ENCODE results near the gene CLCN5. TPM values are rescaled to one million over a fixed set of nuclear protein-coding genes. Genes with fewer than 3 reads are reported as not detected.

CLCN5 gene
- total RNA-seq, 1 experiment from 2014 or later = 23.6 TPM

DNA sequence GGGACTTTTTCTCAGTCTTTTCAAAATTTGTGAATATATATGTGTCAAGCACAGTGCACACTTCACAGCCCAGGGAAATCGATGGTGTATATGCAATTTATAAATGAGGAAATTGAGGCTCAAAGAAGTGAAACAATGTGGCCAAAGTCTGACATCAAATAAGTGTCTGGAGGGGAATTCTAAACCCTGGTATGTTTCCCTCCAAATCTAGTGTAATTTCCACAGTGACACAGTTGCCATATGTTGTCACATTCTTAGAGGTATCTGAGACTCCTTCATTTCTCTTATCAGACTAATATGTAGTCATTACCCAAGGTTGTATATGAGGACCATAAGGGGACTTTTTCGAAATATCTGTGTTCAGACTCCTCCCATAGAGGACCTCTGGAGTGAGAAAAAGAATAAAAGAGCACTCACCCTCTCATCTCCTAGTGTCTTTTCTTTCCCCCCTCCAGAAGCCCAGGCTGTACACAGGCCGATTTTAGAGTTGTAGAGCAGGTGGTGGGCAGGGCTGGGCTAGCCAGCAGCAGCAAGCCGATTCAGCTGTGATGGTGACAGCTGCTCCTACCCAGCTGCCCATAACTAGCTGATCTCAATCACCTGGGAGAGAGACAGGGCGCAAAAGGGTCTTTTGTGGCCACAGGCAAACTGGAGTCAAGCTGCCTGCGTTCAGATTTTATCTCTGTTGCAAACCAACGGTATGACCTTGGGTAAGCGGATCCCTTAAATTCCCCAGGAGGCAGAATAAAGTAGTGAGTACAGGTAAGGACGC lies 55.1 kb downstream of the CLCN5 start:
- intact Hi-C loops (cut with micrococcal nuclease; ENCODE audit: unreplicated experiment) (no loop called here), in situ Hi-C loops (cut with HindIII; ENCODE audit: low pct_unique_long_range_greater_than_20kb, low sequenced_read_pairs) (no loop called here)
- Histone ChIP-seq H3K4me3 (ENCODE audit: low read depth in 2 of 2, low read length in 2 of 2) (no peak overlapping the region), H3K36me3 (ENCODE audit: control insufficient read depth, insufficient read depth, low read length) (no peaks in the 10 kb centered on the region), H3K4me1 (ENCODE audit: control insufficient read depth, insufficient read depth, low read length) (no peaks in the 10 kb centered on the region), H3K27me3 (ENCODE audit: control insufficient read depth, insufficient read depth, low read length) (no peaks in the 10 kb centered on the region), H3K9me3 (ENCODE audit: control insufficient read depth, insufficient read depth, low read depth, low read length) (no peaks in the 10 kb centered on the region), H3K27ac (ENCODE audit: low read length) (no peak overlapping the region)
- ATAC-seq = no peak
- ChIA-PET CTCF (no interaction called here), POLR2A (no interaction called here)
- DNase-seq (ENCODE audit: low read depth, low spot score) = no peak
- TF ChIP-seq, protein P1, sequence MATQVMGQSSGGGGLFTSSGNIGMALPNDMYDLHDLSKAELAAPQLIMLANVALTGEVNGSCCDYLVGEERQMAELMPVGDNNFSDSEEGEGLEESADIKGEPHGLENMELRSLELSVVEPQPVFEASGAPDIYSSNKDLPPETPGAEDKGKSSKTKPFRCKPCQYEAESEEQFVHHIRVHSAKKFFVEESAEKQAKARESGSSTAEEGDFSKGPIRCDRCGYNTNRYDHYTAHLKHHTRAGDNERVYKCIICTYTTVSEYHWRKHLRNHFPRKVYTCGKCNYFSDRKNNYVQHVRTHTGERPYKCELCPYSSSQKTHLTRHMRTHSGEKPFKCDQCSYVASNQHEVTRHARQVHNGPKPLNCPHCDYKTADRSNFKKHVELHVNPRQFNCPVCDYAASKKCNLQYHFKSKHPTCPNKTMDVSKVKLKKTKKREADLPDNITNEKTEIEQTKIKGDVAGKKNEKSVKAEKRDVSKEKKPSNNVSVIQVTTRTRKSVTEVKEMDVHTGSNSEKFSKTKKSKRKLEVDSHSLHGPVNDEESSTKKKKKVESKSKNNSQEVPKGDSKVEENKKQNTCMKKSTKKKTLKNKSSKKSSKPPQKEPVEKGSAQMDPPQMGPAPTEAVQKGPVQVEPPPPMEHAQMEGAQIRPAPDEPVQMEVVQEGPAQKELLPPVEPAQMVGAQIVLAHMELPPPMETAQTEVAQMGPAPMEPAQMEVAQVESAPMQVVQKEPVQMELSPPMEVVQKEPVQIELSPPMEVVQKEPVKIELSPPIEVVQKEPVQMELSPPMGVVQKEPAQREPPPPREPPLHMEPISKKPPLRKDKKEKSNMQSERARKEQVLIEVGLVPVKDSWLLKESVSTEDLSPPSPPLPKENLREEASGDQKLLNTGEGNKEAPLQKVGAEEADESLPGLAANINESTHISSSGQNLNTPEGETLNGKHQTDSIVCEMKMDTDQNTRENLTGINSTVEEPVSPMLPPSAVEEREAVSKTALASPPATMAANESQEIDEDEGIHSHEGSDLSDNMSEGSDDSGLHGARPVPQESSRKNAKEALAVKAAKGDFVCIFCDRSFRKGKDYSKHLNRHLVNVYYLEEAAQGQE (IDR thresholded peaks at IDR 0.05; ENCODE audit: insufficient read depth in 1 of 2, low read depth in 2 of 2, low read length in 1 of 2) = no peak
- TF ChIP-seq, protein P2, sequence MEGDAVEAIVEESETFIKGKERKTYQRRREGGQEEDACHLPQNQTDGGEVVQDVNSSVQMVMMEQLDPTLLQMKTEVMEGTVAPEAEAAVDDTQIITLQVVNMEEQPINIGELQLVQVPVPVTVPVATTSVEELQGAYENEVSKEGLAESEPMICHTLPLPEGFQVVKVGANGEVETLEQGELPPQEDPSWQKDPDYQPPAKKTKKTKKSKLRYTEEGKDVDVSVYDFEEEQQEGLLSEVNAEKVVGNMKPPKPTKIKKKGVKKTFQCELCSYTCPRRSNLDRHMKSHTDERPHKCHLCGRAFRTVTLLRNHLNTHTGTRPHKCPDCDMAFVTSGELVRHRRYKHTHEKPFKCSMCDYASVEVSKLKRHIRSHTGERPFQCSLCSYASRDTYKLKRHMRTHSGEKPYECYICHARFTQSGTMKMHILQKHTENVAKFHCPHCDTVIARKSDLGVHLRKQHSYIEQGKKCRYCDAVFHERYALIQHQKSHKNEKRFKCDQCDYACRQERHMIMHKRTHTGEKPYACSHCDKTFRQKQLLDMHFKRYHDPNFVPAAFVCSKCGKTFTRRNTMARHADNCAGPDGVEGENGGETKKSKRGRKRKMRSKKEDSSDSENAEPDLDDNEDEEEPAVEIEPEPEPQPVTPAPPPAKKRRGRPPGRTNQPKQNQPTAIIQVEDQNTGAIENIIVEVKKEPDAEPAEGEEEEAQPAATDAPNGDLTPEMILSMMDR (IDR thresholded peaks at IDR 0.05) = no peak
- no peak for TF ChIP-seq SIN3A (IDR thresholded peaks at IDR 0.05; ENCODE audit: borderline replicate concordance, insufficient read depth, low read depth, low read length)
- no peak for TF ChIP-seq POLR2AphosphoS5 (IDR thresholded peaks at IDR 0.05; ENCODE audit: low read depth, low read length)
- TF ChIP-seq TCF7L2 (IDR thresholded peaks at IDR 0.05; ENCODE audit: low read depth, low read length) = no peak
- BruUV-seq (replicated peaks) = no TSS peak

DNA sequence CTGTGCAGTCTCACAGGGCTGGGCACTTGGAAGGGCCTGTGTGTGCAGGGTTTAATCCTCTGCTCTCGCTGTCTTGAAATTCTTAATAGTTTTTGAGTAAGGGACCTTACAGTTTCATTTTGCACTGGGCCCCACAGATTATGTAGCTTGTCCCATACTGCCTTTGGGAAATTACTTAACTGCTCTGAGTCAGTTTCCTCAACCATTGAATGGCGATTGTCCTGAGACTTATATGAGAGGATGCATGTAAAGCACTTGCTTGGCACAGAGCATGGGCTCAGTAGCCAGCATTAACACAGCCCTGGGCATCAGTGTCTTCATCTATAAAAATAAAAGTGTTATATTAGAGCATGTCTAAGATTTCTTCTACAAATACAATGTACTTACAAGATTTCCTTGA lies 55.8 kb downstream of the CLCN5 start:
- H3K4me3 ChIP-seq (ENCODE audit: low read depth in 2 of 2, low read length in 2 of 2) = no peak overlapping the region
- TF ChIP-seq, protein P2 (IDR thresholded peaks at IDR 0.05) = no peak
- TF ChIP-seq SIN3A (IDR thresholded peaks at IDR 0.05; ENCODE audit: borderline replicate concordance, insufficient read depth, low read depth, low read length) (no peak), TCF7L2 (IDR thresholded peaks at IDR 0.05; ENCODE audit: low read depth, low read length) (no peak), POLR2AphosphoS5 (IDR thresholded peaks at IDR 0.05; ENCODE audit: low read depth, low read length) (no peak)
- TF ChIP-seq, protein P1 (IDR thresholded peaks at IDR 0.05; ENCODE audit: insufficient read depth in 1 of 2, low read depth in 2 of 2, low read length in 1 of 2) = no peak
- H3K36me3 ChIP-seq (ENCODE audit: control insufficient read depth, insufficient read depth, low read length) = no peaks in the 10 kb centered on the region
- ATAC-seq (no peak), DNase-seq (ENCODE audit: low read depth, low spot score) (no peak)
- H3K9me3 ChIP-seq (ENCODE audit: control insufficient read depth, insufficient read depth, low read depth, low read length) = no peaks in the 10 kb centered on the region
- ChIA-PET CTCF (no interaction called here), POLR2A (no interaction called here)
- intact Hi-C loops (cut with micrococcal nuclease; ENCODE audit: unreplicated experiment) (no loop called here), in situ Hi-C loops (cut with HindIII; ENCODE audit: low pct_unique_long_range_greater_than_20kb, low sequenced_read_pairs) (no loop called here)
- H3K27ac ChIP-seq (ENCODE audit: low read length) = no peak overlapping the region
- H3K4me1 ChIP-seq (ENCODE audit: control insufficient read depth, insufficient read depth, low read length) = no peaks in the 10 kb centered on the region
- BruUV-seq (replicated peaks) = no TSS peak
- no peaks in the 10 kb centered on the region for H3K27me3 ChIP-seq (ENCODE audit: control insufficient read depth, insufficient read depth, low read length)
